DMS79 (cell line): ENCODE data around the gene DOCK7.

Source experiments
- DNase-seq: peaks from one replicate; lab custom pipeline; 2025; lab: John Stamatoyannopoulos, UW

DOCK7 gene

DNA sequence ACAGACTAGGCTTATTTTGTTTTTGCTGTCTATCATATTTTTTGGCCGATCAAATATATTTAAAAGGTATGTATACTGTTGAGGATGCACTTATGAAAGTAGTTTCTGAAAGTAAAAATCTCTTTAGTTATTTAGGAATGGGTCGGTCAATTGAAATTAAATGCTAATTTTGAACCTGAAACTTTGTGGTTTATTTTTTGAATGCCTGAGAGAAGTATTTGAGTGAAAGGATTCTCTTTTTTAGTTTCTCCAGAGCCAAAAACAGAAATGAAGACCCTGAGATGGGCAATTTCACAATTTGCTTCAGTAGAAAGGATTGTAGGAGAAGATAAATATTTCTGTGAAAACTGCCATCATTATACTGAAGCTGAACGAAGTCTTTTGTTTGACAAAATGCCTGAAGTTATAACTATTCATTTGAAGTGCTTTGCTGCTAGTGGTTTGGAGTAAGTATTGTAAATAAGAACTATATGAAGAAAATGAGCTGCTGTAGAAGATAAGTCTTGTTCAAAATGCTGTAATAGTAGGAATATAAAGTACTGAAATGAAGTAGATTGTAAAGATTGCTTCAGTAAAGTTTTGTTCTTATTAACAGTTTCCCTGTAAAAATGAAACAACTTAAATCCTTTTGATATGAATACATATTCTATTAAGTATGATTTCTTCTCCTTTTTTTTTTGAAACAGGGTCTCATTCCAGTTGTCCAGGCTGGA lies 239.8 kb downstream of the DOCK7 start:
- no peak for DNase-seq

DNA sequence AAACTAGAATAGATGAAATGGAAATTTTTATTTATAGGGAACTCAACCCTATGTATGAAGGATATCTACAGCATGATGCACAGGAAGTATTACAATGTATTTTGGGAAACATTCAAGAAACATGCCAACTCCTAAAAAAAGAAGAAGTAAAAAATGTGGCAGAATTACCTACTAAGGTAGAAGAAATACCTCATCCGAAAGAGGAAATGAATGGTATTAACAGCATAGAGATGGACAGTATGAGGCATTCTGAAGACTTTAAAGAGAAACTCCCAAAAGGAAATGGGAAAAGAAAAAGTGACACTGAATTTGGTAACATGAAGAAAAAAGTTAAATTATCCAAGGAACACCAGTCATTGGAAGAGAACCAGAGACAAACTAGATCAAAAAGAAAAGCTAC lies 243.5 kb downstream of the DOCK7 start:
- DNase-seq, result no peak

DNA sequence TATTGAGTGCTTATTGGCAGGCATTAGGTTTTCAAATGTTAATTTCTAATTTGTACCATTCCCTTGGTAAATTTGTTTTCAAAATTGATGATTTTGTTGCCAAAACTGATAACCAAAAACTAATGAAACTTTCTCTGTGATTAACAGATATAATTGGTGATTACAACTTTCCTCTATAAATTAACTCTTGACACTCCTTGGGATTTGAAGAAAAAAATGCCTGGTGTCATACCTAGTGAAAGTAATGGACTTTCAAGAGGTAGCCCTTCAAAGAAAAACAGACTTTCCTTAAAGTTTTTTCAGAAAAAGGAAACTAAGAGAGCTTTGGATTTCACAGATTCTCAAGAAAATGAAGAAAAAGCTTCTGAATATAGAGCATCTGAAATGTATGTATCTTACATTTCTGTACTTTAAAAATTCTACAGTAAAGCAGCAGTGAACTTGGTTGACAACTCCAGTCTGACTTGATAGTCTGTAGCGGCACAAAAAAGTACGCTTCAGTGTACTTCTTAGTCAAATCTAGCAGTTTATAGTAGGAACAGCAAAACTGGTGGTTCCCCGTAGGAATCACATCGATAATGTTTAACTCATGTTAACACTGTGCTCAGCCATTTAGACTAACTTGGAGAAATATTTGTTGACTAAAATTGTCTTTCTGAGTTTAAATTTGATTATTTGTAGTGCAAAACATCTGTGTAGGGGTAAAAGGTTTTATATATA lies 248.4 kb downstream of the DOCK7 start:
- DNase-seq, result no peak

DNA sequence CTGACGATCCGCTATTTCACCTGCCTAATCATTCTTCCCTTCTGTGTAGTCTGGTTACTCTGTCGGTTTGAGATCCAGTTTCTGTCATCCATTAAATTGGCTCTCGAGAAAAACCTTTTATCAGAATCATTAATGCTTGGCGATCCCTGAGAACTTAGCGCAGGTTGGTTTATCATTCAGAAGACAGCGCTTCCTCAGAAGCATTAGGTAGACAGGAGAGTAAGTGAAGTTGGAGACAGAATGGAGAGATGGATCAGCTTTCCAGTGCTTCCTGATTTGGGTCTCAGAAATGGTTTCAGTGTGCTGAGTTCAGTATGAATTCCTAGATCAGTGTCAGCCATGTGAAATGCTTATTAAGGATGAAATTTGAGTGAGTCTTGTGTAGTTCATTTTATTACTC lies 250.0 kb downstream of the DOCK7 start:
- DNase-seq, result peak; percentile 2

DNA sequence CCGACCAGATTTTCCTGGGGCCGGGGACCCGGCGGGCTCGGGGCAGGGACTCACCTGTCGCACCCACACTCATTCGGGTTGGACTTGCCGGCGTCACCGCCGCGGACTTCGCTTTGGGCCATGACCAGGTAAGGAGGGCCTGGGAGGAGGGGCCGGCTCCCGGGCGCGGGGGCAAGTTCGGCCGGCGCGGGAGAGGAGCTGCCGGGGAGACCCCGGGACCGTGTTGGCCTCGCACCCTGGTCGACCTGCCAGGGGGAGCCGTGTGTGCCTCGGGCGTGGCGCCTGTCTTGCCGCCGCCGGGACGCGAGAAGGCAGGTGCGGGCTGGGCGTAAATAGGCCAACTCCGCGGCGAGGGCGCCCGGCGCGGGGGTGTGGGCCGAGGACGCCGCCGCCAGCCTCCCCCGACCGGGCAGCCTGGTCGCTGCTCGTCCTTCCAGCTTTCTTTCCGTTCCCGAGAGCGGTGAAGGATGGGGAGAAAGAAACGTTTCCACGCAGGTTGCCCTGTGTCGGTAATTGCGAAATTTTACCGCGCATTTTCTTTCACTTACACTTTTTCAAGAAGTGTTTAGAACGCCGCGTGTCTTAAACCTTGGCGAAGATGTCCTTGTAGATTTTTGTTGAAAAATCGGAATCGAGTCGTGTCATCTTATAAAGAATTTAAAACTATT lies 250.8 kb downstream of the DOCK7 start:
- DNase-seq, result peak; percentile 1

DNA sequence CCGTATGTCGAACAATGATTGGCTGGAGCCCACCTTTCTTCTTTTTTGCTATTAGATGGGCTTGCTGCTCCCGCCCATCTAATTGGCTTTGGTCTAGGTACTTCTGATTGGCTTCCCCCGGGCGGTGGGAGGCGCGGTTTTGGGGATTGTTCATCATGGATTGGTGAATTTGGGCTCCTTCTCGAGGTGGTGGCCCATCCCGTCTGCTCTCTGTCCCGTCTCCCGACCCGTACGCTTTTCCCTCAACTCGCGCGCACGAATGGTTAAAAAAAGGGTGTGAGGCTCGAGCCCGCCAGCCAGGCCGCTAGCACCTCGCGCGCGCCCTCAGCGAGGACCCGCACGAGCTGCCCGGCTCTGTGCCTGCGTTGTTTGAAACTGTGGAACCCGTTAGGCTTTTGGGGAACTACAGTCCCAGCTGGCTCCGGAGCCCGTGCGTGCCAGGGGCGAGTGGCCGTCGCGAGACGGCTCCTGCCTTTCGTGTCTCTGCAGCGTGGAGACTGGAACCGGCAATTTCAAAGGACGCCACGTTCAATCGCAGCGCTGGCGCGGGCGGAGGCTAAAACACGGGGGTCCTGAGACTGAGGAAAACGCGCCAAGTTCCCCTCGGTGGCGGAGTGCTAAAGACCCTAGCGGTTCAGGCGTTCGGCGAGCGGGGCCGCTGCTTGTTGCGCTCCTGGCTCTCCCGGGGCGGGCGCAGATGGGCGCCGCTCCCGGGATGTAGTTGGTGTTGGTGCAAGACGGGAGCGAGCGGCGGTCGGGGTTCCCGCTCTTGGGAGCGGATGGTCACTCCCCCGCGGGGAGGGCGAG lies 251.5 kb downstream of the DOCK7 start, which contains the start of gene USP1:
TSS of gene USP1 (plus strand) at position 584 of the 807 bp plus-strand sequence. CDS start 2,819 bp downstream, outside the sequence.
- peak; percentile 100 for DNase-seq

DNA sequence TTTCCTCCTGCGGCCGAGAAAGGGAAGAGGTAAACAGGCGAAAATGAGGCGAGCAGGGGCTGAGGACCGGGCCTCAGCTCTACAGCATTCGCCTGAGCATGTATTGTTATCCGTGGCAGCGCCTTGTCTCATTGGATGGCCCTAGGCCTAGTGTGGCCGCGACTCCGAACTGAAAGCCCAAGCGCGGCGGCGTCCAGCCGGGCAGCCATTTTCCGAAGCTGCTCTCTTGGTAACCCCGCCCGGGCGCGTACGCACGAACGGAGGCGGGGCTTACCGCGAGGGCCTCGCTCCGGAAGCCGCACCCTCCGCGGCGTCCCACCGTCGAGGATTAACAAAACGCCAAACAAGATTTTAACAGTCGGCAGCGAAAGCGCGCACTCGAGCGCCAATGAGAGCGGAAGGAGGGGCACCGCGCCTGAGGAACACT lies 252.1 kb downstream of the DOCK7 start:
- DNase-seq, result no peak

DNA sequence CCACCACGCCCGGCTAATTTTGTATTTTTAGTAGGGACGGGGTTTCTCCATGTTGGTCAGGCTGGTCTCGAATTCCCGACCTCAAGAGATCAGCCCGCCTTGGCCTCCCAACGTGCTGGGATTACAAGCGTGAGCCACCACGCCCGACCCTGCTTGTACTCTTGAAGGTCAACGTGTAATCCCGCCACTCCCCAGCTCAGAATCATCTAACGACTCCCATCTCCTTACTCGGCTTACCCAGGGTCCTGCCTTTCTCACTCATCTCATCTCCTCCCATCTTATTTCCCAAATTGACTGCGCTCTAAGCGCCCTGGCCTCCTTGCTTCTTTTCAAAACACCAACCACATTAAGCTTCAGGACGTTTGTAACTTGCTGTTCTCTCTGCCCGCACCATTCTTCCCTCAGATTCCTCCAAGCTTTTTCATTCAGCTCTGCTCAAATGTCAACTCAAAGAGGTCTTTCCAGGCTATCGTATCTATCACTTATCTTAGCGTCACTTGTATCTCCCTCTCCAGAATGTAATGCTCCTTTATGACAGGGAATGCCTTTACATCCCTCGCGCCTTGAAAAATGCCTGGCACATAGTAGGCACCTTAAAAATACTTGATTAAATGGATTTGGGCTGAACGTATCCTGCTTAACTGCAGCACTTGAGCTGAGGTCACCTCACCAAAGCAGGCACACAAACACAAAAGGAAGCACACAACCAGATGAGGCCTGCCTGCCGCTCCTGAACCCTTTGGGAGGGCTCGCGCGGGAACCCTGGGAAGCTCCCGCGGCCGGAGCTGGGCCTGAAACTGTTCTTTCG lies 252.8 kb downstream of the DOCK7 start:
- no peak for DNase-seq

DNA sequence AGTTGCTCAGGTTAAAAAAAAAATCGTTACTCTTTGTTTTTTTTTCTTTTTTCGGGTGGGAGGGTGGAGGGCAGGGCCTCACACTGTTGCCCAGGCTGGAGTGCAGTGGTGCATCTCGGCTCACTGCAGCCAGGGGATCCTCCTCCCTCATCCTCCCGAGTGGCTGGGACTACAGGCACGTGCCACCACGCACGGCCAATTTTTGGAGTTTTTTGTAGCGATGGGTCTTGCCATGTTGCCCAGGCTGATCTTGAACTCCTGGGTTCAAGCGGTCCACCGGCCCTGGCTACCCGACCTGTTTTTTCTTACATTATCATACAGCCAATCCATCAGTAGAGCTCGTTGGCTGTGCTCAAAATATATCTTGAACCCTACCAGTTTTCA lies 253.6 kb downstream of the DOCK7 start:
- no peak for DNase-seq

DNA sequence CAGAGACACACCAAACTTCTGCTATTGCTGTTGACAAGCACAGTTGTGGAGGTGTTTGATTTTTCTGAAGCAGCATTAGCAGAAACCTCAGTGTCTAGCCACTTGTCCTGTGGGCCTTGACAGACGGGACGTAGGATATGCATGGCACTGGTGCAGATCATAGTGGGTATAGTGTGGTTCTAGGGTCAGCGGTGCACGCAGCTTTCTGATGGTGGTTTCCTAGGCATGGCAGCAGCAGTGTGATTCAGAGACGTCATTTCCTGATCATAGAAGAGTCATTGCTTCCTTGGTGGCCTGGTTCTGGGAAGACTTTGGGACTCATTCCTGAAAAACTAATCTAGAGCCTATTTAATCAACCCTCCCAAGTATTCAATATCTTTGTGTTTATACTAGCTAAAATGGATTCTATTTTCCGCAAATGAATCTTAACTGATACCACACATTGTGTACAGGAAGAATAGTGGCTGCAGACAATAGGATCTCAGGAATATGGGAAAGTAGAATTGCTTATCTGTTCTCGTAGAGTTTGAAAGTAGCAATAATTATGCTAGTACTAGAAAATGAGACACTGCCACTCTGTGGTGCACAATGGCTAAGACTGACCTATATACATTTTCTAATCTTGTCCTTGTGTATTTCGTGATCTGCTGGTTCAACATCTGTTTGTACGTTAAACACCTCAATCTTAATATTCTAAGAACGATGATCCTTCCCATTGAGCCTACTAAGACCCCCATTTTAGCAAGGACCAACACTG lies 254.1 kb downstream of the DOCK7 start:
- no peak for DNase-seq

DNA sequence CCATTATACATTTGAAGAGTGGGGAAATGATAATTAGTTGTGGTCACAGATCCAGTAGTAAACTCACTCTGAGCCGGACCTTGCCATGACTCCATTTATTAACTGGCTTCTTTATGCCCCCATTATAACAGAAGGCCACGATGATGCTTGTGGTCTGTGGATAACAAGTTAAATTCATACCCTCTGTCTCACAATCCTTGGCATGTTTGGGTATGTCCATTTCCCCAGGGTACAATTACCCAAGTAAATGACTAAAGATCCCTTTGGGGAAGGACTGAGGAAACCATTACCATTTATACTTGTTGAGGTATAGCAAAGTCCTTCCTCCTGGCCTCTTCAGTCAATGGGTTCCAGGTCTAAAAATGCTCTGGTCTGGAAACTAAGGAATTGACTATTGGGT lies 258.6 kb downstream of the DOCK7 start:
- no peak for DNase-seq

DNA sequence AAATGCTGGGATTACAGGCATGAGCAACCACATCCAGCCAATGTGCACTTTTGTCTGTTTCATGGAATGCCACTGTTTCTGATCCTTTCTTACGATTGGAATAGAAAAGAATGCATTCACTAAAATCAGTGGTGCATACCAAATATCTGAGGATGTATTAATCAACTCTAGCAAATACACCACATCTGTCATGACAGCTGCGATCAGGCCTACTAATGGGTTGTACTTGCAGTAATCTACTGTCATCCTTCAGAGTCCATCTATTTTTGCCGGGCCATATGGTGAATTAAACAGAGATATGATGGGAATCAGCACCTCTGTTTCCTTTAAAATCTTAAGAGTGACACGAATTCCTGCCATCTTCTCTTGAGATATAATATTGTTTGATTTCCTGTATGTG lies 259.8 kb downstream of the DOCK7 start:
- no peak for DNase-seq

DNA sequence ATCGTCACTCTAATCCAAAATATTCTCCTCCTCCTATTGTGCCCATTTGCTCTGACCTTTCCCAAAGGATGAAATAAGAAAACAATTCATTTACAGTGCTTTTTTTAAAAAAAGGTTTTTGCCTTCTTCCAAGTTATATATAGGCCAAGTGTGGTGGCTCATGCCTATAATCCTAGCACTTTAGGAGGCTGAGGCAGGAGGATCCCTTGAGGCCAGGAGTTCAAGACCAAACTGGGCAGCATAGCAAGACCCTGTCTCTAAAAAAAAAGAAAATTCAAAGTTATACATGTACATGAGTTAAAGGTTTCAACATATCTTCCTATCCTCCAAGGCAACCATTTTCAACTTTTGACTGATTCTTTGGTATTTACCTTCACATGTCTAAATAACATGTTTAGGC lies 261.4 kb downstream of the DOCK7 start:
- no peak for DNase-seq

DNA sequence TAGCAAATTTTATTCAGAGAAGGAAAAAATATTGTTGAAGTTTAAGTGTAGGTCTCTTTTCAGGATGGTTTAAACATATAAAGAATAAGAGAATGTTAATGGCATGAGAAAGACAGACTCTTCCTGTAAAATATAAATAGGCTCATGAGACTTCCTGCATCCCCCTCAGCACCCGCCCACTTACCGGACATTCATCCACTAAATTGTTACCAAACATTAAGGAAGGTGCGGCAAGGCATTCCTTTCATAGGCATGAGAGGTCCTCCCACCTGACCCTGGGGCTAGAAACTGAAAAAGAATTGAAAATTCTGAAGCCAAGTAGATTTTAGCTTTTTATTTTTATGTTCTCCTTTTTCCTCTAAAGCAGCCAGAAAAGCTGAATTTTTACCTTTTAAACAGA lies 261.9 kb downstream of the DOCK7 start:
- DNase-seq, result no peak

DNA sequence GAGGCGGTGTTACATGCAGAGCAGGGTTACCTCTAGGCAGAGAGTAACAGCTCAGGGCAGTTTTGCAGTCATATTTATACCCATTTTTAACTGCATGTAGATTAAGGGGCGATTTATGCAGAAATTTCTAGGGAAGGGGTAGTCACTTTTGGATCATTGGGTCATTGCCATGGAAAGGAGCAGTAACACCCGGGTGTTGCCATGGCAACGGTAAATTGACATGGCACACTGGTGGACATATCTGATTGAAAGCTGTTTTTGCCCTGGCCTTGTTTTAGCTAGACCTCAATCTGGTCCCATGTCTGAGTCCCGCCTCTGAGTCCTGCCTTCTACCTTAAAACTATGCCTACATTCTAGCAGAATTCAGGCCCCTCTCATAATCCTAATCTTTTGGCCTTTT lies 263.1 kb downstream of the DOCK7 start:
- no peak for DNase-seq

DNA sequence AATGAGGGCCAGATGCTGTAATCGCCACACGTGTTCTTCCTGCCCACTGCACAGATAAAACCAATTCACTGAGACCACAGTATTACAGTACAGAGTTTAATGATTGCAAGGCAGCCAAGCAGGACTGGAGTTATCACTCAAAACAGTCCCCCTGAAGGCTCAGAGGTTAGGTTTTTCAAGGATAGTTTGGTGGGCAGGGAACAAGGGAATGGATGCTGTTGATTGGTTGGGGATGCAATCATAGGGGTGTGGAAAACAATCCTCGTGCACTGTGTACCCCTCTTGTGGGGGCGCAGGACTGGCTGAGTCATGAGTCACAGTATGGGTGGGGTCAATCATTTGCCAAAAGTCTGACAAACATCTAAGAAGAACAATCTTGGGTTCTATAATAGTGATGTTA lies 263.8 kb downstream of the DOCK7 start:
- no peak for DNase-seq

DNA sequence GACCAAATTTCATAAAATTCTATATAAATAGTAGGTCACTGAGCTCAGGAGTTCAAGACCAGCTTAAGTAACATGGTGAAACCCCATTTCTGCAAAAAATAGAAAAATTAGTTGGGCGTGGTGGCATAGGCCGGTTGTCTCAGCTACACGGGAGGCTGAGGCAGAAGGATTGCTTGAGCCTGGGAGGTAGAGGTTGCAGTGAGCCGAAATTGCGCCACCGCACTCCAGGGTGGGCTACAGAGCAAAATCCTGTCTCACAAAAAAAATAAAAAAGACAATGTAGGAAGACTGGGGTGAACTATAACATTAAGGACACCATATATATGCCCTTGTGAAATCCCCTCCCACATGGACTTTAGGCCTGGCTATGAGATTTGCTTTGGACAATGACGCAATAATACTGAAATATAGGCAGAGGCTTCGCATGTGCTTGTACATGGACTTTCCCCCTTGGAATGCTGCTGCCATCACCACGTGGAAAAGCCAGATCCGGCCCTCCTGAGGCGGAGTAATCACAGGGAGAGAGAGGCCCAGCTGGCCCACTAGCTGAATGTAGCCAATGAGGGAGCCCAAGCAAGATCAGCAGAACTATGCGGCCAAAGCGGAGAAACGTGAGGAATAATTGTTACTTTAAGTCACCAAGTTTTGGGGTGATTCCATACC lies 264.5 kb downstream of the DOCK7 start:
- DNase-seq, result no peak

DNA sequence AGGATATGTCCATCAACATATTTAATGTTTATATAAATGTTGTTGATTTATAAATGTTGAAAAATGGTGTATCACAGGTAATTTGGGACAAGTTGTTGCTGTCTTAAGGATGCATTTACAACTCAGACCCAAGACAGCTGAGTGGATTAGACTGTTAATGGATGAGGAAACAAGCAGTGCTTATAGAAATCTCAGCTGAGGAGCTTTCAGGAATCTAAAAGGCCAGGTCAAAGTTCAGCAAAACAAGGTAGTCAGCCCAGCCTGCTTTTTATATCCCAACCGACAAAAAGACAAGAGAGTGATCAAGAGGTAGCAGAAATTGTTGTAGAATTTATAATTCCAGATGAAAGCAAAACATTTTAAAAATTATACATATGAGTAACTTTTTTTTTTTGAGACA lies 268.0 kb downstream of the DOCK7 start:
- DNase-seq, result no peak

DNA sequence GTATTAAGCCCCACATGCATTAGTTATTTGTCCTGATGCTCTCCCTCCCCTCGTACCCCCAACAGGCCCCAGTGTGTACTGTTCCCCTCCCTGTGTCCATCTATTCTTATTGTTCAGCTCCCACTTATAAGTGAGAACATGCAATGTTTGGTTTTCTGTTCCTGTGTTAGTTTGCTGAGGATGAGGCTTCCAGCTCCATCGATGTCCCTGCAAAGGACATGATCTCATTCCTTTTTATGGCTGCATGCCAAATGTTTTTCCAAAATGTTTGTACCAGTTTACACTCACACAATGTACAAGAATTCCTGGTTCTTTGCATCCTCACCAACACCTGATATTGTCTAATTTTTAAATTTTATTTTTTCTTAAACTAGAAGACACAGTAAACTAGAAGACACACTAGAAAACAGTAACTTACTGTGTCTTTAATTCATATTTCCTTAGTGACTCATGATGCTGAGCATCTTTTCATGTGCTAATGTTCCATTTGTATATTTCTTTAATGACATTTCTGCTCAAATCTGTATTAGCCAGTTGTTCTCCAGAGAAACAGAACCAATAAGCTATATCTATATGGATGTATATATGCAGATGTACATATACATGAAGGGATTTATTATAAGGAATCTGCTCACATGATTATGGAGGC lies 270.7 kb downstream of the DOCK7 start:
- no peak for DNase-seq

DNA sequence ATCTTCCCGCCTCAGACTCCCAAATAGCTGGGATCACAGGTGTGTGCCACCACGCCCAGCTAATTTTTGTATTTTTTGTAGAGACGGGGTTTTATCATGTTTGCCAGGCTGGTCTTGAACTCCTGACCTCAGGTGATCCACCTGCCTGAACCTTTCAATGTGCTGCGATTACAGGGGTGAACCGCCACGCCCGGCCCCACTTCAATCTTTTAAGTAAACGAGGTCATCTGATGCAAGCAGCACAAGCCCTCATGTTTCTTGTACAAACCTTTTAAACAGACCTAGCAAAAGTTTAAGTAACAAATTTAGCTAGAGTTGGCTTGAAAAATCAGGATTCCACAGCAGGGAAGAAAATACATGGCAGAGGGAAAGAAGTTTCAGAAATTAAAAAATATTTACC lies 272.5 kb downstream of the DOCK7 start:
- no peak for DNase-seq
